Adrenal gland (tissue), 5 donors: ENCODE results near the gene SLC25A19.

Source experiments
- POLR2A ChIP-seq, 2 donors: fragments of 450-650 bp; IDR thresholded peaks; one replicate each; pipeline ENCODE4 v1.6.1; 2017; ENCODE audit warnings: antibody characterized with exemption in 2 of 2, mild to moderate bottlenecking in 2 of 2, moderate library complexity in 1 of 2
- TF ChIP-seq, protein P1 (sequence below), 6 experiments: fragments of 450-650 bp in 4 of 6; fragments of 200-600 bp in 2 of 6; sonication (generic) in 1 of 6; IDR thresholded peaks; 1 replicate in 5 of 6; 2 replicates in 1 of 6; pipeline versions ENCODE4 v1.5.1 to v1.8.0; 2016 to 2021; ENCODE audit warnings: antibody characterized with exemption in 6 of 6, mild to moderate bottlenecking in 2 of 6, moderate library complexity in 1 of 6
- donor health status: DM: no; HTN: no; CAD: no.

DNA sequence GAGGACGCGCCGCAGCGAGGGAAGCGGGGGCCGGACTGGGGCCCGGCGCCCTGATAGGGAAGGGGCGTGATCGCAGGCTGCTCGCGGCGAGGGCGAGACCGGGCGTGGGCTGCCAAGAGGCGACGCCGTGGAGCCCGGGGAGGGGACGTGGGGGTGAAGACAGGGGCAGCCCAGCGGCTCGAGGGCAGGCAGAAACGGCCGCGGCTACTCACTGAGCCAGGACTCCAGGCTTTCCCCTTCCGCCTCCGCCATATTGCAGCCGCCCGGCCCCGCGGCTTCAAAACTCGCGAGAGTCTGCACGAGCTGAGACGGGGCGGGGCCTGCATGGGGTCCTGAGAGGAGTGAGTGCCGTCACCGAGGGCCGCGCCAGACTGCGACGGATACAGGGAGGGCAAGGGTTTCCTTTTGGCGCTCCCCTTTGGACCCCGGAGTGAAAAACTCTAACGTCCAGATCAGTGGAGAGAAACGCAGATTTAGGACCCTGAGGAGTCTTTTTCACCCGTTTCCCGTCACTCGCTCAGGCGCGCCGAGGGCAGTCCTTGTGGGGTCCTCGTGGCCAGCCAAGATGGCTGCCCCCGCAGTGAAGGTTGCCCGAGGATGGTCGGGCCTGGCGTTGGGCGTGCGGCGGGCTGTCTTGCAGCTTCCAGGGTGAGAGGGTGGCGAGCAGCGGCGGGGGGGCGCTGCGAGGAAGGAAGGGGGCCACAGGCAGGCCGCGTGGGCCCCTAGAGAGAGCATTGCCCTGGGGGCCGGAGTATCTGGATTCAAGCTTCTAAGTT, 27.7 kb downstream of the SLC25A19 start, which contains the start of the genes GGA3 and MRPS7:
- TF ChIP-seq POLR2A (IDR thresholded peaks at IDR 0.05), result peak; percentile 51 to 66
- TF ChIP-seq, protein P1, sequence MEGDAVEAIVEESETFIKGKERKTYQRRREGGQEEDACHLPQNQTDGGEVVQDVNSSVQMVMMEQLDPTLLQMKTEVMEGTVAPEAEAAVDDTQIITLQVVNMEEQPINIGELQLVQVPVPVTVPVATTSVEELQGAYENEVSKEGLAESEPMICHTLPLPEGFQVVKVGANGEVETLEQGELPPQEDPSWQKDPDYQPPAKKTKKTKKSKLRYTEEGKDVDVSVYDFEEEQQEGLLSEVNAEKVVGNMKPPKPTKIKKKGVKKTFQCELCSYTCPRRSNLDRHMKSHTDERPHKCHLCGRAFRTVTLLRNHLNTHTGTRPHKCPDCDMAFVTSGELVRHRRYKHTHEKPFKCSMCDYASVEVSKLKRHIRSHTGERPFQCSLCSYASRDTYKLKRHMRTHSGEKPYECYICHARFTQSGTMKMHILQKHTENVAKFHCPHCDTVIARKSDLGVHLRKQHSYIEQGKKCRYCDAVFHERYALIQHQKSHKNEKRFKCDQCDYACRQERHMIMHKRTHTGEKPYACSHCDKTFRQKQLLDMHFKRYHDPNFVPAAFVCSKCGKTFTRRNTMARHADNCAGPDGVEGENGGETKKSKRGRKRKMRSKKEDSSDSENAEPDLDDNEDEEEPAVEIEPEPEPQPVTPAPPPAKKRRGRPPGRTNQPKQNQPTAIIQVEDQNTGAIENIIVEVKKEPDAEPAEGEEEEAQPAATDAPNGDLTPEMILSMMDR (IDR thresholded peaks at IDR 0.05), result peak in 1 of 6 experiments; percentile 18
